Activated naive CD4-positive, alpha-beta T cell treated with anti-CD3 and anti-CD28 coated beads, Interleukin-2, amount 10 ng/mL, durations not matched to agents 7 days and 5 days (primary cell): ENCODE results near the gene DRAM1.
A peak's percentile ranks its signal among the peaks of the same experiment; 100 is the strongest.

Source experiments
- CTCF ChIA-PET: fragments of 350-600 bp; sonication (Branson Sonifier 250); formaldehyde crosslinking; loops from one replicate; lab custom pipeline; 2021; ENCODE audit warnings: antibody characterized with exemption; lab: Charles Lee
- DNase-seq: peaks from one replicate; pipeline ENCODE4 v3.0.0-alpha.2; 2020
- H3K27ac Mint-ChIP-seq: one replicate; pipeline ENCODE4 v1.8.0; 2021; ENCODE audit warnings: mild to moderate bottlenecking, moderate library complexity, mixed read lengths
- H3K27me3 Mint-ChIP-seq: one replicate; pipeline ENCODE4 v1.8.0; 2021; ENCODE audit warnings: mild to moderate bottlenecking, mixed read lengths
- H3K36me3 Mint-ChIP-seq: one replicate; pipeline ENCODE4 v1.8.0; 2021; ENCODE audit warnings: mixed read lengths
- H3K4me1 Mint-ChIP-seq: one replicate; pipeline ENCODE4 v1.8.0; 2021; ENCODE audit warnings: mixed read lengths
- H3K4me3 Mint-ChIP-seq: one replicate; pipeline ENCODE4 v1.8.0; 2021; ENCODE audit warnings: mild to moderate bottlenecking, moderate library complexity, mixed read lengths
- H3K9me3 Mint-ChIP-seq: one replicate; pipeline ENCODE4 v1.8.0; 2021; ENCODE audit warnings: mixed read lengths

DRAM1 gene

DNA sequence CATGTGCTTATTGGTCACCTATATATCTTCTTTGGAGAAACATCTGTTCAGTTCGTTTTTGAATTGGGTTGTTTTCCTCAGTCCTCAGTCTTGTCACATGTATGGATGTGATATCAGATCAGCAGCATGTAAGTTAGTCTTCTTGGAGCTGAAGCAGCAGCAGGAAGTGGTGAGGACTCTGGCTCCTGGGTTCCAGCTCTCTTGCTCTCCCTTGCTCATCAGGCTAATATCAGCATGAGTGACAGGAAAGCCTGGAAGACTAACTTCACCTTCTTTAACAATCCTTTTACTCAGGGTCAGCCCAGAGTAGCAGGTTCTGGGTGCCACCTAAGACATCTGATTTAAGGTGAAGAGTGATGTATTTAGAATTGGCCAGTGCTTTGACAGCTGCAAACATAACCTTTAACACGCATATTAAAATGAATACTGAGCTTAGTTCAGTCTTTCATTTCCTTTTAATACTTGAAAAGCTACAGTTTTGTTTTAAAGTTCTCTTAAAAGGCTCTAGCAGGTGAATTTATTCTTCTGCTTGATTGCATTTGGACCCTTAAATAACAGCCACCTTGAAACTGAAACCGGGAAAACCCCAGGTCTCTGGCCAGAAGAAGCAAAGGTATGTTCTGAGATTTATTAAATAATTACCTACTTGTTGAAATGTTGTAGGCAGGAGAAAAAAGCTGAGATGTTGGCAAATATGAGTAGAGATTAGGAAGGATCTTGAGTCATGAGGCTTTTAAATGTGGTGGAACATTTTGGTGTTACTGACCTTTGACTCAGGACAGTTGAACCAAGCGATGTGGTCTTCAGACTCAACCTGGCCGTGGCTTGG is 54.3 kb downstream of the DRAM1 start:
- no peaks in the 10 kb centered on the region for H3K4me1 Mint-ChIP-seq
- H3K27ac Mint-ChIP-seq, result no peak overlapping the region
- H3K9me3 Mint-ChIP-seq, result no peaks in the 10 kb centered on the region
- H3K36me3 Mint-ChIP-seq, result no peaks in the 10 kb centered on the region
- no peak for DNase-seq
- no peak overlapping the region for H3K4me3 Mint-ChIP-seq
- CTCF ChIA-PET, result interaction anchor here (0.9 kb wide), 1 partner anchor 13 kb away, joined by 3 read pairs; no protein-coding TSS in a partner anchor
- peaks cover 21% of the 10 kb centered on the region for H3K27me3 Mint-ChIP-seq

DNA sequence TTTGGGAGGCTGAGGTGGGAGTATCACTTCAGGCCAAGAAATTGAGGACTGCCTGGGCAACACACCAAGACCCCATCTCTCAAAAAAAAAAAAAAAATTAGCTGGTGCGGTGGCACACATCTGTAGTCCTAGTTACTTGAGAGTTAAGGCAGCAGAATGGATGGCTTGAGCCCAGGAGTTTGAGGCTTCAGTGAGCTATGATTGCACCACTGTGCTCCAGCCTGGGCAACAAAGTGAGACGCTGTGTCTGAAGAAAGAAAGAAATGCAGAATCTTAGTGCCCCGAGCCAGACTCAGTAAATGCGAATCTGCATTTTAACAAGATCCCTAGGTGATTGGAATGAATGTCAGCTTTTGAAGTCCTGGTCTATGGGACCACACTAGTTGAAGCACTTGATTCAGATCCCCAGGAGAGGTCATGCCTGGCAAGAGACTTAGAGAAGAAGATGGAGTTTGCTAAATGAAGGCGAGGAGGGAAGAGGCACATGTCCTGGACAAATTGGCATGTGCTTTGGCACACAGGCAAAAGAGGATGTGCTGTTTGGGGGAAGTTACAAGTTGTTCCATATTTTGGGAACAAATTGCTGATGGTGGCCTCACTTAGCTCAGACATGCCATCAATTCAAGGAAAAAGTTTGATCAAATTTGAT is 56.6 kb downstream of the DRAM1 start:
- H3K27me3 Mint-ChIP-seq, result peaks cover 12% of the 10 kb centered on the region
- no peaks in the 10 kb centered on the region for H3K36me3 Mint-ChIP-seq
- no peak for DNase-seq
- no peaks in the 10 kb centered on the region for H3K9me3 Mint-ChIP-seq
- CTCF ChIA-PET, result no interaction called here
- H3K27ac Mint-ChIP-seq, result no peak overlapping the region
- no peak overlapping the region for H3K4me3 Mint-ChIP-seq
- no peaks in the 10 kb centered on the region for H3K4me1 Mint-ChIP-seq

DNA sequence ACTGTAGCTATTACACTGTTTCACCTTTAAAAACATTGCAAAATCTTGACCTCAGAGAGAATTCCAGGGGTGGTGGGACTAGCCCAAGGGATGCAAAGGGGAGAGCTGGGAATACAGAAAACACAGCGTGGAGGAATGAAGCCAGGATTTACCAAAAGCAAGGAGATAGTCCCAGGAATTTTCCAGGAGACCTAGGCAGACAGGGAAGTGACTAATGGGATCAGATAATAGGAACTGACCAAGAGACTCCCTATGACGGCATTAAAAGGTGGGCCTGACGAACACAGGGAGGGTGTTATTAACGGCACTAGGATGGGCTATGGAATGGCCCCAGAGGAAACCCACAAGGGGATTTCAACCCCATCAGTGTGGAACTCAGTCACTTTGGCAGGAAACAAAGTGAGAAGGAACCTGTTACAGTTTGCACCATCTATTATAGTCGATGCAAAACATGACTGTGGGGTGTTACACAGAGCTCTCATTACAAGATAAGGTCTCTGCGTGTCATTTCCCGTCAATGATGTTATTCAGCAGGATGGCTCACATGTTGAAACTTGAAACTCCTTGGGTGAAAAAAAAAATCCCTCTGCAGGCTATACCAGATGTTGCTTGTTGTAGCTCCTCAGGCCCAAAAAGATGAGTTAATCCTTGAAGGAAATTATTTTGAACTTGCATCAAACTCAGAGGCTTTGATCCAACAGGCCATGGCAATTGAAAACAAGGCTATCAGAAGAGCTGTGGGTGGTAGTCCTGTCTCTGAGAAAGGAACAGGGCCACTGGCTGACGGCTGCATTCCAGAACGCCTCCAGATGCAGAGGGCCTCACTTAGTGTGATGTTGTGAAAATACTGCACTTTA is 58.7 kb downstream of the DRAM1 start:
- DNase-seq, result no peak
- no peak overlapping the region for H3K27ac Mint-ChIP-seq
- H3K4me1 Mint-ChIP-seq, result no peaks in the 10 kb centered on the region

DNA sequence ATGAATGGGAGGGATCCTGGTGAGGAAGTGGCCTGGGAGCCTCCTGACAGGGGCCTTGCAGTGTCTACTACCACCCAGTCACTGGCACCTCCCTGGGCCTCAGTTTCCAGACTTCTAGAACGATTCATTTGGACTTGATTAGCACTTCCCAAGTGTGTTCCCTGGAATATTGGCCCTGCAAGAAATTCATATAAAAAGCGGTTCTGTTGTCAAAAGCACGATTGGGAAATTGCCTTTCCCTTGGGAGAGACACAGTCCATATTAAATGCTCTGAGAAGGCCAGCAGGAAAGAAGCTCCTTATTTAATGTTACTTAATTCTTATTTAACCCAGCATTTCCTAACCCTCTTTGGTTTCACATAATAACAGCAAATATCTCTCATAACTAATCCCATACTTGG is 61.9 kb downstream of the DRAM1 start:
- Mint-ChIP-seq H3K4me1 (no peaks in the 10 kb centered on the region), H3K27me3 (peaks cover 33% of the 10 kb centered on the region), H3K27ac (no peak overlapping the region), H3K9me3 (no peaks in the 10 kb centered on the region), H3K36me3 (no peaks in the 10 kb centered on the region), H3K4me3 (no peak overlapping the region)
- CTCF ChIA-PET, result interaction anchor here (0.7 to 3.6 kb wide), 7 partner anchors 9 to 878 kb away, joined by 3 to 14 read pairs (median 4); no protein-coding TSS in a partner anchor
- no peak for DNase-seq

More for the DNA sequence above, 58.7 kb downstream of the DRAM1 start:
- Mint-ChIP-seq H3K36me3 (no peaks in the 10 kb centered on the region), H3K9me3 (no peaks in the 10 kb centered on the region), H3K27me3 (peaks cover 21% of the 10 kb centered on the region), H3K4me3 (no peak overlapping the region)
- CTCF ChIA-PET, result interaction anchor here (0.6 to 1.3 kb wide), 3 partner anchors 19 to 804 kb away, joined by 3 to 4 read pairs (median 3); no protein-coding TSS in a partner anchor

DNA sequence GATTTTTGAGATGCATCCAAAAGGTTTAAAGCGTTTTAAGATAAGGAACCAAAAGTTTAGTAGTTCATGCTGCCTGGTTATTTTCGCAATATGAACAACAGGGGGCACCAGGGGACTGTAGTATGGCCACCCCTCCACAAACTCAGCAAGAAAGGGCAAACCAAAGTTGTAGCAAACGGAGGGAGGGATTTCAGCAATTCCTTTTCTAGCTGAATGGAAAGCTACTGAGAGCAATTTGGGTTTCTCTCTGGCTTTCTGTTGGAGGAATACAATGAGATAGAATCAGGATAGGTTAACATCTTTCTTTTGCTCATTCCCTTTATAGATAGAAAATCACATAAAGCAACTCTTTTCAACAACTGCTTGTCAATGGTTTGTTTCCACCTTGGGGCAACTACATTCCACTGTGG is 62.5 kb downstream of the DRAM1 start:
- DNase-seq, result peak; percentile 70
- Mint-ChIP-seq H3K36me3 (no peaks in the 10 kb centered on the region), H3K9me3 (no peaks in the 10 kb centered on the region), H3K27me3 (peaks cover 32% of the 10 kb centered on the region), H3K4me3 (no peak overlapping the region), H3K27ac (no peak overlapping the region), H3K4me1 (no peaks in the 10 kb centered on the region)
- CTCF ChIA-PET, result interaction anchor here (0.8 to 3.6 kb wide), 10 partner anchors 9 to 800 kb away, joined by 3 to 14 read pairs (median 4); no protein-coding TSS in a partner anchor

DNA sequence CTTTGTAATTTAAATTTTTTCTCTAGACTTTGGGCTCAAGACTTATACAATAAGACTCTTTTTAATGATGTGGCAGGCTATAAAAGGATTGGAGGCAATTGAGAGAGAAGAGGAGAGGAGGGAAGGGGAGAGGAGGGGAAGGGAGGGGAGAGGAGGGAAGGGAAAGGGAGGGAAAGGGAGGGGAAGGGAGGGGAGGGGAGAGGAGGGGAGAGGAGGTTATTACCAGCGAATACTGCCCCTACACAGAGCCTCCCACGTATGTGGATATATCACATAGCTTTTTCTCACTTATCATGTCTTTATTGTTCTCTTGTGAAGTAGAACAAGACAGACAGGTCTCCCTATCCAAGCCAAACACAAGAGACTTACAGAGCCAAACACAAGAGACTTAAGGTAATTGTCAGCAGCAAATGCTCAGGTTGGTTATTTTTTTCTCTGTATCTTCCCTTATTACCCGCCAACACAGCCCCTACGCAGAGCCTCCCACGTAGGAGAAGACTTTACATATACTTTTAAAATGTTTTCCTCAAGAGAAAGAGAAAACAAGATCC is 63.1 kb downstream of the DRAM1 start:
- H3K27ac Mint-ChIP-seq, result no peak overlapping the region
- CTCF ChIA-PET, result interaction anchor here (0.8 to 3.6 kb wide), 10 partner anchors 8 to 800 kb away, joined by 3 to 14 read pairs (median 4); no protein-coding TSS in a partner anchor

DNA sequence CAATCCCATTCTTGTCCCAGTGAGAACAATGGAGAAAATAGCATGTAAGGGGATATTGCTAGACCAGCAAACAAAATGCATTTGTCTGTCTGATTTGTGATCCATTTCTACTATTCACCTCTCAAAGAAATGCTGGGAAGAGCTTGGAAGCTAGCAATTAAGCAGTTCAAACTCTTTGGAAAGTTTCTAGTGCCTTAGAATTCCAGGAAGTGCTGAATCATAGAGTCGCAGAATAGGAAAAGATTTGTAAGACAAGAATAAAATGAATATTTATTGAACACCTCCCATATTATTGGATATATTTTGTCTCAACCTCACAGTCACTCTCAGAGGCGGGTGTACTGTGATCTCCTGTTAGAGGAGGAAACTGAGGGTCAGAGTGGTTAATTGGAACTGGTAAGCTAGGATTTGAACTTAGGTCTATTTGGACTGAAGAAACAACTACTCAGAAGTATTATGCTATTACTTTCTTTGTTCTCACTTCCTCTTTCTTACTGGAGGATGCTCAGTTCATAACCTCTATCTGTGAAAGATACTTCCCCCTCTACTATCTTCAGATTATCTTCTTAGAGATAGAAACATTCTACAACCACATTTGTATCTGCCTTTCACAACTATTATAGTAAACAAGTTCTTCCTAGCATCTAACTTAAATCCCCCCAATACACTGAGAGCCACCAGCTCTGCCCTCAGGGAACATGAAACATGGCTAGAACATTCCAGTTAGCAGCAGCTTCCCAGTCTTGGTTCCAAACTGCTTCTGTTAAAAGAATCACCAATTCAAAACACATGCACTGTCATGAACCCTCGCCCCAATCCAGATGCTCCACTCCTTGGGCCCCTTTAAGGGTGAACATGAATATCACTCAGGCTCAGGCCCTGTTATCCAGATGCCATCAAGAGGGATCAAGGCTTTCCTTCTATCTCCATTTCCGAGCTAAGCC is 64.2 kb downstream of the DRAM1 start:
- Mint-ChIP-seq H3K4me3 (no peak overlapping the region), H3K27me3 (peaks cover 30% of the 10 kb centered on the region), H3K27ac (no peak overlapping the region), H3K9me3 (no peaks in the 10 kb centered on the region), H3K4me1 (no peaks in the 10 kb centered on the region), H3K36me3 (no peaks in the 10 kb centered on the region)
- CTCF ChIA-PET, result interaction anchor here (0.7 to 2.2 kb wide), 6 partner anchors 9 to 799 kb away, joined by 3 to 9 read pairs (median 6); no protein-coding TSS in a partner anchor
- DNase-seq, result no peak

More for the DNA sequence above, 63.1 kb downstream of the DRAM1 start:
- H3K27me3 Mint-ChIP-seq, result peaks cover 30% of the 10 kb centered on the region
- no peak for DNase-seq
- H3K4me1 Mint-ChIP-seq, result no peaks in the 10 kb centered on the region
- H3K9me3 Mint-ChIP-seq, result no peaks in the 10 kb centered on the region
- H3K4me3 Mint-ChIP-seq, result no peak overlapping the region
- no peaks in the 10 kb centered on the region for H3K36me3 Mint-ChIP-seq

DNA sequence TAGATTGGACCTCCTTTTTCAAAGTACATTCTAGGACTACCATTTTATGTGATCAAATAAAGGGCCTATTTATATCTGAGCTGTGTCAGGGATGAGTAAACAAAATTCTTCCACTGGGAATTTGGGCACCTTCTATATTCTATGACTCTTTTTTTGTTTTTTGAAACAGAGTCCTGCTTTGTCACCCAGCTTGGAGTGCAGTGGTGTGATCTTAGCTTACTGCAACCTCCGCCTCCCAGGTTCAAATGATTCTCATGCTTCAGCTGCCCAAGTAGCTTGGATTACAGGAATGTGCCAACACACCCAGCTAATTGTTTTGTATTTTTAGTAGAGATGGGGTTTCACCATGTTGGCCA is 64.8 kb downstream of the DRAM1 start:
- H3K4me3 Mint-ChIP-seq, result no peak overlapping the region
- no peaks in the 10 kb centered on the region for H3K36me3 Mint-ChIP-seq
- H3K4me1 Mint-ChIP-seq, result no peaks in the 10 kb centered on the region
- no peaks in the 10 kb centered on the region for H3K9me3 Mint-ChIP-seq
- DNase-seq, result no peak
- H3K27ac Mint-ChIP-seq, result no peak overlapping the region
- CTCF ChIA-PET, result interaction anchor here (0.6 to 2.2 kb wide), 7 partner anchors 150 to 798 kb away, joined by 3 to 9 read pairs (median 3); no protein-coding TSS in a partner anchor
- H3K27me3 Mint-ChIP-seq, result peaks cover 30% of the 10 kb centered on the region

DNA sequence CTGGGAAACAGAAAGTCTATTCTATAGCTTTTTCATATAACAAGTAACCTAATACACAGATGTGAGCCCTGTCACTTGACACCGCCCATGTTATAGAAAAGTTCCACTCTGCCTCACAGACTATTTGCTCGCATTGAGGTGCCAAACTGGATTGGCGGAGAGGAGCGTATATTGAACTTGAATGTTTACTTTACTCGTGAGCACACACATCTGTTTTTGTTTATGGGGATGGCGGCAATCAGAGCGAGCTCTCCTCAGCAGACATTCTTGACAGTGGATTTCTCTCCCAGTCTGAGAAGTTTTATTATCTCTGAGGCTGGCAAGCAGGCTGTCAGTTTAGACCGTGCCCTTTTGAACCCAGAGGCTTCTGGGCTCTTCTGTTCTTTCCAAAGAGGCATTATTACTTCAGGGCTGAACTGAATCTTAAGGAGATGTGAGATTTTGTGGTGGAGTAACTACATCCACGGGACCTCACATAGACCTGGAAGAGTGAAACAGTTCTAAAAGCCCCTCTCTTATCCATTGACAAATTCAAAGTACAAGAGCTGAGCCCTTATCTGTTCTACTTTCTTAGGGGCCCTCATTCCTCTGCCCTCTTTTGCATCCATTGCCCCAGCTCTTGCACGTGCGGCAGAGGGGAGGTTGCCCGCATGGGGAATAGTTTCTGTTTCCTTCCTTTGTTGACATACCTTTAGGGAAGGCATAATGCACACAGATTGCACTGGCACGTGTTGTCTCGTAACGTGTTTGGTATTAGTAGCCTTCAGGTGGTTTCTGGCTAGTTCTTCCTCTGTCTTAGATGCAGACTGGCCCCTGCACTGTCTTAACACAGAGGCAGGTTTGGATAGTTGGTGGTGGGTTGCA is 68.2 kb downstream of the DRAM1 start:
- H3K4me1 Mint-ChIP-seq, result no peaks in the 10 kb centered on the region
- CTCF ChIA-PET, result interaction anchor here (0.7 to 1.8 kb wide), 3 partner anchors 8 to 79 kb away, joined by 3 to 4 read pairs (median 4); no protein-coding TSS in a partner anchor
- no peak overlapping the region for H3K27ac Mint-ChIP-seq
- H3K36me3 Mint-ChIP-seq, result no peaks in the 10 kb centered on the region
- no peaks in the 10 kb centered on the region for H3K9me3 Mint-ChIP-seq
- DNase-seq, result no peak
- H3K4me3 Mint-ChIP-seq, result no peak overlapping the region
- H3K27me3 Mint-ChIP-seq, result peaks cover 23% of the 10 kb centered on the region

DNA sequence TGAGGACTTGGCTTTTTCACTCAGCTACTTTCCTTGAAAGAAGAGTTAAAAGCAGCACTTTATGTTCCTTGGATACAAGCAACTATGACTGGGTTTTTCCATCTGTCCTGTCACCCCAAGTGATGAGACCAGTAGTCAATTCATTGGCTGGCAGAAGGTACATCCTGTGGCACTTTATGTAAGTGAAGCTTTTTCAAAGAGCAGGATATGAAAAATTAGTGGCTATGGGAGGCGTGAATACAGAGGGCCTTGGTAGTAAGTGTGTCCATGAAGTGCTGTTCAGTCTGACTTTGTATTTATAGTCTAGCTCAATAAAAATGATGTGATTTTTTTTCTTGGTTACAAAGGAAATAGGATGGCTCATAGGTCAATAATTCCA is 68.8 kb downstream of the DRAM1 start:
- Mint-ChIP-seq H3K27me3 (peaks cover 17% of the 10 kb centered on the region), H3K4me1 (no peaks in the 10 kb centered on the region), H3K4me3 (no peak overlapping the region), H3K36me3 (no peaks in the 10 kb centered on the region), H3K27ac (no peak overlapping the region), H3K9me3 (no peaks in the 10 kb centered on the region)
- no peak for DNase-seq
- CTCF ChIA-PET, result interaction anchor here (0.7 to 1.8 kb wide), 2 partner anchors 11 to 80 kb away, joined by 4 read pairs; no protein-coding TSS in a partner anchor

DNA sequence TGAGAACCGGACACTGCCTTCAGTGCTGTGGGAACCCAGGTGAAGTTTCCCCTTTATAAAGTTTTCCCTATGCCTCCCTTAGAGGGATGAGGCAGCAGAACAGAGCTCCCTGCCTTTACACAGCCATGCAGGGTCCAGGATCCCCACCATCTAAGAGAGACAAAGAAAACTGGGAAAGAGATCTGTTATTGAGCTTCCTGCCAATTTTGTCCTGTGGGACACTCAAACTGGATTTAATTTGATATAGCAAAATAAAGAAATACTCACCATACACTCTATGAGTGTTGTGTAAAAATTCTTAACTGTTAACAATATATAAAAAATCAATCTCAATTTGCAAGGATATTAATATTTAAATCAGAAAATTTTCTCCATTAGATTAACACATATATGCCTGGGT is 69.9 kb downstream of the DRAM1 start:
- no peaks in the 10 kb centered on the region for H3K4me1 Mint-ChIP-seq
- H3K36me3 Mint-ChIP-seq, result no peaks in the 10 kb centered on the region
- no peak overlapping the region for H3K4me3 Mint-ChIP-seq
- DNase-seq, result no peak
- H3K27ac Mint-ChIP-seq, result no peak overlapping the region
- CTCF ChIA-PET, result no interaction called here
- peaks cover 10% of the 10 kb centered on the region for H3K27me3 Mint-ChIP-seq
- H3K9me3 Mint-ChIP-seq, result no peaks in the 10 kb centered on the region

DNA sequence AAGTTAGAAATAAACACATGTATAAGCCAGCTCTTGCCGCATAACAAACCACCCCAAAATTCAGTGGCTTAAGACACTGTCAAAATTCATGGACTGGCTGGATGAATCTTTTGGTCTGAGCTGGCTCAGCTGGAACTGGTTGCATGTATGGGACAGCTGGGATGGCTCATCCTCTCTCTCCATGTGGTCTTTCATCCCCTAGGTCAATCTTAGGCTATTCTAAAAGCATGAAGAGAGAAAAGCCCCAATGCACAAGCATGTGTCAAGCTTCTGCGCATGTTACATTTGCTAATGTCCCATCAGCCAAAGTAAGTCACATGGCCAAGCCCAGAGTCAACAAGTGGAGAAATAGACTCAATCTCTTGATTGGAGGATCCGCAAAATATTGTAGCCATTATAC is 71.0 kb downstream of the DRAM1 start:
- no peaks in the 10 kb centered on the region for H3K9me3 Mint-ChIP-seq
- DNase-seq, result no peak
- peaks cover 8% of the 10 kb centered on the region for H3K27me3 Mint-ChIP-seq
- CTCF ChIA-PET, result interaction anchor here (0.8 kb wide), 1 partner anchor 8 kb away, joined by 3 read pairs; no protein-coding TSS in a partner anchor
- no peaks in the 10 kb centered on the region for H3K4me1 Mint-ChIP-seq
- H3K4me3 Mint-ChIP-seq, result no peak overlapping the region
- H3K36me3 Mint-ChIP-seq, result no peaks in the 10 kb centered on the region
- H3K27ac Mint-ChIP-seq, result no peak overlapping the region
